Fibroblast of lung (primary cell): ENCODE results near the gene SPTBN5.

ENCODE experiments used
- CTCF ChIP-seq, 2 donors: IDR thresholded peaks in 1 of 2; conservative IDR thresholded peaks in 1 of 2; 1 replicate in 1 of 2; 2 replicates in 1 of 2; pipeline ENCODE4 v1.5.1; 2011 to 2012; ENCODE audit warnings: low read length in 2 of 2, control low read depth in 1 of 2, inconsistent platforms in 1 of 2, low read depth in 1 of 2, mild to moderate bottlenecking in 1 of 2
- EZH2 ChIP-seq: IDR thresholded peaks from 2 replicates; pipeline ENCODE4 v1.5.1; 2012; ENCODE audit warnings: low read length, control low read depth, mild to moderate bottlenecking; ENCODE audit errors: missing control alignments

GRCh38 chr15:41817781-41818180 is 76.1 kb downstream of the SPTBN5 start:
- TF ChIP-seq EZH2 (no peak), CTCF (conservative IDR thresholded peaks at IDR 0.05 in 1 of 2, IDR thresholded peaks at IDR 0.05 in 1 of 2; ENCODE audit: low read depth in 1 of 2, low read length in 2 of 2) (no peak)
